MM.1S (cell line): ENCODE measurements around the gene BNIP3.

ENCODE experiments used
- DNase-seq: peaks from one replicate; pipeline ENCODE4 v3.0.0-alpha.2; 2015
- H2AFZ ChIP-seq: fragments of 300-600 bp; sonication (generic); 2 replicates; pipeline ENCODE4 v1.6.0; 2016; ENCODE audit warnings: antibody characterized with exemption, low read length
- H3F3A ChIP-seq: fragments of 300-600 bp; sonication (generic); 2 replicates; pipeline ENCODE4 v1.6.1; 2016; ENCODE audit warnings: mild to moderate bottlenecking, antibody characterized with exemption, low read length, moderate library complexity, mixed read lengths; ENCODE audit not compliant: insufficient read depth
- H3K27ac ChIP-seq: fragments of 300-600 bp; sonication (generic); 2 replicates; pipeline ENCODE4 v1.5.1; 2016; ENCODE audit warnings: mild to moderate bottlenecking, low read length
- H3K27me3 ChIP-seq: fragments of 300-600 bp; sonication (generic); replicated peaks from 2 replicates; pipeline ENCODE4 v1.6.0; 2016; ENCODE audit warnings: low read length; ENCODE audit not compliant: insufficient read depth
- H3K36me3 ChIP-seq: fragments of 300-600 bp; sonication (generic); replicated peaks from 2 replicates; pipeline ENCODE4 v1.6.1; 2016; ENCODE audit warnings: mild to moderate bottlenecking, low read length, mixed read lengths; ENCODE audit not compliant: insufficient read depth
- H3K4me1 ChIP-seq: fragments of 300-600 bp; sonication (generic); 2 replicates; pipeline ENCODE4 v1.6.1; 2016; ENCODE audit warnings: low read length, mixed read lengths
- H3K4me2 ChIP-seq: fragments of 300-600 bp; sonication (generic); 2 replicates; pipeline ENCODE4 v1.6.0; 2016; ENCODE audit warnings: low read depth, low read length
- H3K4me3 ChIP-seq: fragments of 300-600 bp; sonication (generic); 2 replicates; pipeline ENCODE4 v1.5.1; 2016; ENCODE audit warnings: low read length, mixed read lengths
- H3K79me2 ChIP-seq: fragments of 300-600 bp; sonication (generic); 2 replicates; pipeline ENCODE4 v1.6.1; 2016; ENCODE audit warnings: mixed run types, low read length, mixed read lengths
- H3K9ac ChIP-seq: fragments of 300-600 bp; sonication (generic); 2 replicates; pipeline ENCODE4 v1.6.1; 2016; ENCODE audit warnings: low read length, mixed read lengths
- H3K9me2 ChIP-seq: fragments of 300-600 bp; sonication (generic); replicated peaks from 2 replicates; pipeline ENCODE4 v1.6.1; 2016; ENCODE audit warnings: mild to moderate bottlenecking, low read length, mixed read lengths; ENCODE audit not compliant: insufficient read depth
- H3K9me3 ChIP-seq: fragments of 300-600 bp; sonication (generic); replicated peaks from 2 replicates; pipeline ENCODE4 v1.6.1; 2016; ENCODE audit warnings: mild to moderate bottlenecking, low read length, mixed read lengths; ENCODE audit not compliant: insufficient read depth
- H4K20me1 ChIP-seq: fragments of 300-600 bp; sonication (generic); 2 replicates; pipeline ENCODE4 v1.6.1; 2016; ENCODE audit warnings: mild to moderate bottlenecking, low read length, moderate library complexity, mixed read lengths; ENCODE audit not compliant: insufficient read depth
- CTCF ChIP-seq: fragments of 300-600 bp; sonication (generic); IDR thresholded peaks from 2 replicates; pipeline ENCODE4 v1.5.1; 2016; ENCODE audit warnings: antibody characterized with exemption, low read length, mixed read lengths
- EZH2 ChIP-seq: fragments of 300-600 bp; sonication (generic); optimal IDR thresholded peaks from 2 replicates; pipeline ENCODE3; 2017; ENCODE audit warnings: low read depth, mild to moderate bottlenecking, antibody characterized with exemption, low read length, mixed read lengths
- EZH2phosphoT487 ChIP-seq: fragments of 300-600 bp; sonication (generic); IDR thresholded peaks from 2 replicates; pipeline ENCODE4 v1.6.1; 2018; ENCODE audit warnings: antibody characterized with exemption, low read length

Gene BNIP3

DNA sequence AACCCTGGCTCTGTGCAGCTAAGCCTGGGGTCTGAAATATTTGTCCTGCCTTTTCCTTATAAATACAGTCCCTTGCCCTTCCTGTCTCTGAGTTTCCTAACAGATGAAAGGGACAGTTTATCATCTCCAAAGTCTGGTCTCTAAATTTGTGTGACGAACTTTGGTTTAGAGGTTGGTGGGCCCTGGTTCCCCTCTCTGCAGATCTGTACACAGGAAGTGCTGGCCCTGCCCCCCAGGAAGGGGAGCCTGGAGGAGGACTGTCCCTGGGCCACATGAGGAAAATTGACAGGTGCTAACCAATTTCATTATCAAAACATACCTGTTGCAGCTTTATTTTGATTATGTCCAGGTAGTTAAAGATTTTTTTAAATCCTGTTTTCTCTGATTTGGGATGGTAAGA lies 46.5 kb downstream of the BNIP3 start:
- Histone ChIP-seq H3K9ac (no peak overlapping the region), H2AFZ (no peak overlapping the region), H3K9me2 (no peaks in the 10 kb centered on the region), H3F3A (no peaks in the 10 kb centered on the region), H3K79me2 (peaks cover 62% of the 10 kb centered on the region), H3K36me3 (peaks cover 11% of the 10 kb centered on the region), H3K9me3 (no peaks in the 10 kb centered on the region), H3K27ac (no peak overlapping the region), H3K4me3 (no peak overlapping the region), H3K4me2 (no peak overlapping the region), H3K27me3 (no peaks in the 10 kb centered on the region), H3K4me1 (no peaks in the 10 kb centered on the region), H4K20me1 (no peaks in the 10 kb centered on the region)
- TF ChIP-seq CTCF = no peak
- TF ChIP-seq EZH2 = no peak
- no peak for TF ChIP-seq EZH2phosphoT487
- DNase-seq = no peak

- no peaks in the 10 kb centered on the region for H4K20me1 ChIP-seq
- no peak for DNase-seq
Measured at GRCh38 chr10:131934769-131935168, 47.0 kb downstream of the BNIP3 start.

DNA sequence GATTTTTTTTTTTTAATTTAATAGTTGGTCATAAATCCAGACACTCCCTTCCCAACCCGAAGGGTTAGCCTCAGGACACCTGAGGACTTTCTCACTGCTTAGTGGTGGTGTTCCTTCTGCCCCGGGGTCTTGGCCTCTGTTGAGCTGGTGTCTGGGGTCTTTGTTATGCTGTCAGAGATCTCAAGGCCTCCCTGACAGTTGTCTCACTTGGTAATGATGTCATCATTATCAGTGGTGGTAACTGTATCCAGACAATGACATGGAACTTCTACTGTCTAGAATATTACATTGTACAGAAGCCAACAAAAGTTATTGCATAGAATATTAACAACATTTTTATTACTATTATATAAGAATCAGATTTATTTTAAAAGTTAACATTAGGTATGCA lies 48.0 kb downstream of the BNIP3 start:
- Histone ChIP-seq H3K9me2 (no peaks in the 10 kb centered on the region), H2AFZ (no peak overlapping the region), H3K4me1 (no peaks in the 10 kb centered on the region), H3K79me2 (peaks cover 77% of the 10 kb centered on the region), H3K27me3 (no peaks in the 10 kb centered on the region), H3K4me3 (no peak overlapping the region), H3K9me3 (no peaks in the 10 kb centered on the region), H4K20me1 (no peaks in the 10 kb centered on the region), H3F3A (no peaks in the 10 kb centered on the region), H3K9ac (no peak overlapping the region), H3K4me2 (no peak overlapping the region), H3K27ac (no peak overlapping the region), H3K36me3 (peaks cover 9% of the 10 kb centered on the region)
- no peak for DNase-seq
- TF ChIP-seq EZH2phosphoT487 (no peak), EZH2 (no peak), CTCF (no peak)

More at GRCh38 chr10:131934769-131935168, 47.0 kb downstream of the BNIP3 start:
- H3K4me1 ChIP-seq = no peaks in the 10 kb centered on the region
- H3K79me2 ChIP-seq = peaks cover 67% of the 10 kb centered on the region
- H3F3A ChIP-seq = no peaks in the 10 kb centered on the region
- no peak overlapping the region for H2AFZ ChIP-seq
- H3K9ac ChIP-seq = no peak overlapping the region
- H3K27ac ChIP-seq = no peak overlapping the region
- H3K4me3 ChIP-seq = no peak overlapping the region
- no peaks in the 10 kb centered on the region for H3K27me3 ChIP-seq
- peaks cover 9% of the 10 kb centered on the region for H3K36me3 ChIP-seq
- TF ChIP-seq EZH2phosphoT487 (no peak), EZH2 (no peak), CTCF (no peak)
- H3K9me2 ChIP-seq = no peaks in the 10 kb centered on the region
- no peaks in the 10 kb centered on the region for H3K9me3 ChIP-seq
- no peak overlapping the region for H3K4me2 ChIP-seq
